Fibroblast of skin of left quadriceps (primary cell): ENCODE results near the gene SOCS3.
"Not testable (repeated sequence)": the region's sequence is repeated elsewhere in the genome, so short reads cannot be mapped to it uniquely, and the experiment has no call there.

Source experiments
- DNase-seq, 2 experiments: peaks; one replicate each; pipeline ENCODE4 v3.0.0-alpha.2; 2013; ENCODE audit warnings: low read depth in 2 of 2

SOCS3 gene

DNA sequence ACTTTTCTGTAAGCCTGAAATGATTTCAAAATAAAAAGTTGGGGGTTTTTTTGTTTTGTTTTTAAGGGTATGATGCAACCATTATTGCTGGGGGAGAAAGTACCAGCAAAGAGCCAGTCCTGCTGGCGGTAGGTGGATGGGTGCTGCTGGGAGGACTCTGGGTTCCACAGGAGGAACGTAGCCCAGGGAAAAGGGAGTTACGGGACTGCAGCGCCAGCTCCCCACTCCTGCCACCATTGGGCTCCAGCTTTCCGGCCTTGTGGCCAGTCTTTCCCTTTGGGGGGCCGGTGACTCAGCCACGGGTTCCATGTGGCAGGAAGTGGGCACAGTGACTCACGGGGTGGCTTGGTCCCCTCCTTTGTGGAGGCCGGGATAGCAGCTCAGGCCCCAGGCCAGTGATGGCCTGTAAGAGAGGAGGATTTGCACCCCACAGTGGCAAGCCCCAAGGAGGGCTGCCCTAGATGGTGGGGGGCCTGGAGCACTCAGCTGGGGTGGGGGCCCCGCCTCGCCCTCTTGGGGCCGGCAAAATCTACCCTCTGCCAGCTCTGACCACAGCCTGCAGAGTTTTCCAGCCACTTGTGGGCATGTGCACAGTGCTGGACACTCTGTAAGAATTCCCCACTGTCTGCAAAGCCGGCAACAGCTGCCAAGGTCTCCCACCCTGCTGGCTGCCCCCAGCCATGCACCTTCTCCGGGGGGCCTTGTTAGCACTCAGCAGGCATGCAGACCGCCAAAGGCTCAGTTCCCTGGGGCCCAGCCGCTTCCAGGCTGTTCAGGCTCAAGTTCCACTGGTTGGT is 30.4 kb downstream of the SOCS3 start:
- DNase-seq = no peak

DNA sequence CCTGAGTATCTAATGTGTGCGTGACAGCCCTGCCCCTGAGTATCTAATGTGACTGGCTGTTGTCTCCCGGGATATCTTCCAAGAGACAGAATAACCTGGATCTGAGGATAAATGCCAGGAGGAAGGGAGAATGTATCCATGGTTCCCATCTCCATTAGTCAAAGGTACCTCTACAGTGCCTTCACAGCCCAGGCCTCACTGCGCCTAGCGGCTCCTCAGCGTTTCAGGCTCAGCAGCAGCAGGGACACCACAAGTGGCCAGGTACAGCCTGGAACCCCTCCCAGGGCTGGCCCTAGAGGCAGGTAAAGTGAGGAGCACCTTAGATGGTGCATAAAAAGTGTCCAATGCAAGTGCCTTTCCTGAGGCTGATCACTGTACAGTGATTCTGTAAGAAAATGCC is 32.0 kb downstream of the SOCS3 start:
- DNase-seq = no peak

DNA sequence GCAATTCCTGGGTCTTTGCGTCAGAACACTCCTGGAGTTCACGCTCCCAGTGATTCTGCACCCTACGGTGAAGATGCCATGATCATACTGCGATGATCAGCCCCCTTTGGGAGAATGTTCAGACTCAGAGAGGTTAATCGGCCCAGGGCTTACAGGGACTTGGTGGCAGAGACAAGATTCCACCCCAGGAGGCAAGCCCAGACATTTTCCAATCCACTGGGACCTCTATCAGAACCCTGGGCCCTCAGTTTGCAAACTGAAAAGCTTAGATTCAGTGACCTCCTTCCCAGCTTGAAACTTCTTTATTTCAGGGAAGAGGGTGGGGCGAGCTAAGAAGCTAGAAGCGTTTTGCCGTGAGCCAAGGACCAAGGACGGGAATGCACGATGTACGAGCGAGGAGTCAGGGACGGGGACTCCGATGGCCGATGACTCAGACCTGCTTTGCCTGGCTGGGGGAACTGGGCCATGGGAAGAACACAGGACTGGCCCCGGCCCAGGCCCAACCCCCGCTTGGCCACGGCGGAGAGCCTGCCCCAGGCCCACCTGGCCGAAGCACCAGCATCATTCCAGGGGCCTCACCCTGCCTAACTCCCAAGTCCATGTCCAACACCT is 34.7 kb downstream of the SOCS3 start:
- DNase-seq = no peak

GRCh38 chr17:78324391-78325075 is 35.3 kb downstream of the SOCS3 start:
- peak; percentile 66 to 69 for DNase-seq

GRCh38 chr17:78323826-78324390 is 36.0 kb downstream of the SOCS3 start:
- DNase-seq = no peak

DNA sequence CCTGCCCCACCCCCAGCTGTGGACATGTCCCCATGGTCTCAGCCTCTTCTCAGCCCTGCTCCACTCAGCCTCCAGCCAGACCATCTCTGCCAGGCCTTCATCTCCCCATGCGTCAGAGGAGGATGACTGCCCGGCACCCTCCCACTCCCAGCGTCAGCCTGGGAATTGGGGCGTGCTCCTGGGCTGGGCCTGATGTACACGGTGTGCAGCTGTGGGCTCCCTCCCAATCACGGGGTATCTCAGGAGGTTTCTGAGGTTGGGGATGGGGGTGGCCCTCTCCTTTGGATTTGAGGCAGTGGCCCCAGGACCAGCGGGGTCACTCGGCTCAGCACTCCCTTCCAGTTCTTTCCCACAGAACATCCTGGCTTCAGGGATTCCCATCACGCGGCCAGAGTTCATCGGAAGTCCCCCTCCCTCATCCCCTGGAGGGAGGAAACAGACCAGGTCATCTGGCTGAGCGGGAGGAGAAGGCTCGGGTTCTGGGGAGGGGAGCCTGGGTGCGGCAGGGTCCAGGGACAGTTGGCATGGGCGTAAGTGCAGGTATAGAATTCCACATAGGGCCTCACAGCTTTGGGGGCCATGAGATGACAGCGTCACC is 36.9 kb downstream of the SOCS3 start:
- no peak for DNase-seq

DNA sequence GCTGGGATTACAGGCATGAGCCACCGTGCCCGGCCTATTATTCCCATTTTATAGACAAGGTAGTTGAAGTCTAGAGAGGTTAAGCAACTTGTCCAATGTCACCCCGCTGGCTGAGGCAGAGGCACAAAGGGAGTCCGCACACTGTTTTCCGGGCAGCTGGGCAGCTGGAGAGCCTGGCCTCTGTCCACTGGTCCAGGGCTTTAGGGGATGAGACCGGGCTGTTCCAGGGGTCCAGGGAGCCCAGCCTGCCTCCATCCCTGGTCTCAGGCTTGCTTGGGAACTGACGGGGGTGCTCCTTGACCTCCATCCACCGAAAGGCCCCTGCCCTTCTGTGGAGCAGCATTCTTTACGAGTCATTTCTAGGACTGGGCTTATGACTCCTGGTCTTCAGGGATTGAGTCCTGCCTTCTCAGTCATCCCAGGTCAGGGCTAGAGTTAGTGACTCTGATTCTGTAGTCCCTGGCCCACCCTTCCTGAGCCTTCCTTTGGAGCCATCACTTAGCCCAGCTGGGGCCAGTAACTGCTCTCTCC is 37.5 kb downstream of the SOCS3 start:
- DNase-seq = no peak

- DNase-seq = no peak
Measured at GRCh38 chr17:78318843-78319242, 41.0 kb downstream of the SOCS3 start.

DNA sequence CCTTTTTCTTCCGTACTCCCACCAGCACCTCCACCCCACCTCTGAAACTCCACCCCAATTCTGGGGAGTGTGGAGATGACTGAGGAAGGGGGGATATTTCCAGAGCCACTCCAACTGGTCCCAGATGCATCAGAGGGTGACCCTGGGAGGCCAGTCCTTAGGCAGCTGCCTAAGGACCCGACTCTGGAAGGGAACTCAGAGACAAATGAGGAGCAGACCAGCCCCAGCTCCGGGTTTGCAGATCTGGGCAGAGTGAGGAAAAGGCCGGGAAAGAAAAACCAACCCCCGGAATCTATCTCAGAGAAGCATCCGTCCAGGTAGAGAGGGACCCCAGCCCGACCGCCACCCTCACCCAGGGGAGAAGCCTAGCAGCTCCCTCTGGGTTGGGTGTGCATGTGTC is 41.5 kb downstream of the SOCS3 start:
- no peak for DNase-seq

- DNase-seq = no peak
Measured at GRCh38 chr17:78317794-78318400, 42.0 kb downstream of the SOCS3 start.

DNA sequence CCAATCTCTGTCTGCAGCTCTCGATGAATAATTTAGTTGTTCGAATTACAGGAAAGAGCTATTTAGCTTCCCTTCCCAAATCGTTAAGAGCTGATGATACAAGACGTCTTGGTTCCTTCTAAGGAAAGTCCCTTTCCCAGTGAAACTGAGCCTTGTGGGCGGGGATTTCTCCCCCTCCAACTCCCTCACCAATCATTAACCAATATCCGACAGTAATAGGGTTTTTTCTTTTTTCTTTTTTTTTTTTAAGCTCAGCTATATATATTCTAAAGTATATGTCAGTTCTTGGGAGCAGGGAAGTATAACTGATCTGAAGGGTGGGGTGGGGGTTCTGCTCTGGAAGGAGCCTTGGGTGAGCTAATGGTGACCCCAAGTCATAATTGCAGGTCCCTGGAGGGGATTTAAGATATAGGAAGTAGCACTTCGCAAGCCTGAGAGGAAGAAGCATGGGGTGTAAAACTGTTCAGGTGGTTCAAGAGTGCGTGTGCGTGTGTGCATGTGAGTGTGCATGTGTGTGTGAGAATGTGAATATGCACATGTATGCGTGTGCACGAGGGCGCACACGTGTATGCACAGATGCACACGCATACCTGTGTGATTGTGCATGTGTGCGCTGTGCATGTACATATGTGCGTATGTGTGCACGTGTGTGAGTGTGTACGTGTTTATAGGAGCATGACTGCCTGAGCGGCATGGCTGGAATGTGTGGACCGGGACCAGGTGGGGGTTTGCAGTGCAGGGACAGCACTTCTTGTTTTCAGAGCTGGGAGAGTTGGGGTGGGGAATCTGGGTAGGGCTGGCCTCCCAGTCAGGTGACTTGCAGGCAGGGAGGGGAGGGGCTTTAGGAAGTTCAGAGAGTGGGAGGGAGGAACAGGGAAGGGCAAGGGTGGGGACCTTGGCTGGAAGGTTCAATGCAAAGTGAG is 42.7 kb downstream of the SOCS3 start:
- peak in 1 of 2 experiments; percentile 40 for DNase-seq

- DNase-seq = no peak
Measured at GRCh38 chr17:78316115-78316866, 43.6 kb downstream of the SOCS3 start.

DNA sequence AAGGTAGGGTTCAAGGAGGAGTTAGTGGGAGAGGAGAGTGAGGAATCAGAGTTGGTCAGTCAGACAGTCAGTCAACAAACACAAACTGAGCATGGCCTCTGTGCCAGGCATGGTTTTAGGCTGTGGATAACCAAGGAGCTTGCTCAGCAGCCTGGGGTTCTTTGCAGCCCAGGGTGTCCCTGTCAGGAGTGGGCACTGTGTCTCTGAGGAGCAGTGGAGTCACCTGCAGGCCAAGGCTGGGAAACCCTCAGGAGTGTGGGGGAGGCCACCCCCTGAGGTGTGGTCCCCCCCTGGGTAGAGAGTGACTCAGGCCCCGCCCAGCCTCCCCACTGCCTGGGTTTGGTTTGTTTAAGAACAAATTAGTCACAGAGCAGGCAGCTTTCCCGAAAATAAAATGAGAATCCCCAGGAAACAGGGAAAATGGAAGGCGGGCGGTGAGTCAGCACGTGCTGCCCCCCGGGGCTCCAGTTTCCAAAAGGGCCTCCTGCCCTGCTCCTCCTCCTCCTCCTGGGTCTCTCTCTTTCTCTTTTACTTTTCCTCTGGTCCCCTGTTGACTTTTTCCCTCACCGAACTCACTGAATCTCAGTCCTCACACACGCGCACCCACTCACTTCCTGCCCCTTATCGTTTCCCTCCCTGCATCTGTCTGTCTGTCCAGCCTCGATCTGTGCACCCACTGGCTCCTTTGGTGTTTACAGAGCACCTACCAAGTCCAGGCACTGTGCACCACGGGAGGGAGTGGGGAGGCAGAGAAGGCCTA is 44.3 kb downstream of the SOCS3 start:
- DNase-seq = peak; percentile 89

- DNase-seq = no peak
Measured at GRCh38 chr17:78314683-78315354, 45.1 kb downstream of the SOCS3 start.

- no peak for DNase-seq
Measured at GRCh38 chr17:78313735-78314648, 45.9 kb downstream of the SOCS3 start.

DNA sequence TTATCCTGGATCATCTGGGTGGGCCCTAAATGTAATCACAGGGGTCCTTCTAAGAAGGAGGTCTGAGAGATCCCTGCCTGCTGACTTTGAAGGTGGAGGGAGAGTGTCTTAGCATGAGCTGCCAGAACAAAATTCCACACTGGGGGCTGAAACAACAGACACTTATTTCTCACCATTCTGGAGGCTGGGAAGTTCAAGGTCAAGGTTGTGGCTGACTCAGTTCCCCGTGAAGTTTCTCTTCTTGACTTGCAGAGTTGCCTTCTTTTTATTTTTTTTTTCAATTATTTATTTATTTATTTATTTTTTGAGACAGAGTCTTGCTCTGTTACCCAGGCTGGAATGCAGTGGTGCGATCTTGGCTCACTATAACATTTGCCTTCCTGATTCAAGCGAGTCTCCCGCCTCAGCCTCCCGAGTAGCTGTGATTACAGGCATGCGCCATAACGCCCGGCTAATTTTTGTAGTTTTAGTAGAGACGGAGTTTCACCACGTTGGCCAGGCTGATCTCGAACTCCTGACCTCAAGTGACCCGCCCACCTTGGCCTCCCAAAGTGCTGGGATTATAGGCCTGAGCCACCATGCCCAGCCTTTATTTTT is 50.1 kb downstream of the SOCS3 start:
- not testable (repeated sequence) for DNase-seq
